Stimulated activated CD4-positive, alpha-beta T cell treated with anti-CD3 and anti-CD28 coated beads, Interleukin-2, amount 100 ng/mL, for 4 hours (primary cell): ENCODE results near the gene SLC9A1.

Source experiments
- DNase-seq: peaks from one replicate; pipeline ENCODE4 v3.0.0-alpha.2; 2020; ENCODE audit warnings: low read depth

Gene SLC9A1

DNA sequence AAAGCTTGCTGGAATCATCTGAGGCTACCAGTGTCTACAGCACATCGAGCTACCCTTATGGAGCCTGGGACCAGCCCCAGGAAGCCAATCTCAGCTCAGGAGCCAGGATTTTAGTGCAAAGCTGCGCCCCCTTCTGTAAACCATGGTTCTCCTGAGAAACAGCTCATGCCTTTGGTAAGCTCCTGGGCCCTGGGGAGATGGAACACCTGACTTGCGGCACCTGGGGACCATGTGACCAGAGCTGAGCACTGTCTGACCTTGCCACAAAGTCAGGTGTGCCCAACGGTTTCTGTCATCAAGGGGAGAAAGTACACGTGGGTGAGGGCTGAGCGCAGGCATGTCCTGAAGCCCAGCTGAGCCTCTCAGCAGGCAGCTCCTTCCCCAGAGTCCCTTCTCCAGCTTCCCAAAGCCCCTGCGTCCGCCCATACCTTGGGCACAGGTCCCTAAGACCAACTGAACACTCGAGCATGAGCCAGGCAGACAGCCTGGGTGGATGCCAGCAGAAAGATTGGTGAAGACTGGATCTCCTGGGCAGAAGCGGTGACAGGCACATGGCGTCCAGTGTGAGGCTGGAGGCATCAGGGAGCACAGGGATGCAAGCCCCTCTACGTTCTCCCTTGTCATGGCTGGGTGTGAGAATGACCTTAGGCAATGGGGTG, 84.4 kb downstream of the SLC9A1 start:
- no peak for DNase-seq

DNA sequence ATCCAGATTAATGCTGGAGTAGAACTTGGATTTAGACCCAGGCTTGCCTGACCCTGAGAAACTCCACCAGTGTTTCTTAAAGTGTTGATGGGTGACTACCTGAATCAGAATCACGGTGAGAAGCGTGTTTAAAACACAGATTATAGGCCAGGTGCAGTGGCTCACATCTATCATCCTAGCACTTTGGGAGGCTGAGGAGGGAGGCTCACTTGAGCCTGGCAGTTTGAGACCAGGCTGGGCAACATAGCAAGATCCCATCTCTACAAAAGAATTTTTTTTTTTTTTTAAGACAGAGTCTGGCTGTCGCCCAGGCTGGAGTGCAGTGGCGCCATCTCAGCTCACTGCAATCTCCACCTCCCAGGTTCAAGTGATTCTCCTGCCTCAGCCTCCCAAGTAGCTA, 86.0 kb downstream of the SLC9A1 start:
- no peak for DNase-seq

DNA sequence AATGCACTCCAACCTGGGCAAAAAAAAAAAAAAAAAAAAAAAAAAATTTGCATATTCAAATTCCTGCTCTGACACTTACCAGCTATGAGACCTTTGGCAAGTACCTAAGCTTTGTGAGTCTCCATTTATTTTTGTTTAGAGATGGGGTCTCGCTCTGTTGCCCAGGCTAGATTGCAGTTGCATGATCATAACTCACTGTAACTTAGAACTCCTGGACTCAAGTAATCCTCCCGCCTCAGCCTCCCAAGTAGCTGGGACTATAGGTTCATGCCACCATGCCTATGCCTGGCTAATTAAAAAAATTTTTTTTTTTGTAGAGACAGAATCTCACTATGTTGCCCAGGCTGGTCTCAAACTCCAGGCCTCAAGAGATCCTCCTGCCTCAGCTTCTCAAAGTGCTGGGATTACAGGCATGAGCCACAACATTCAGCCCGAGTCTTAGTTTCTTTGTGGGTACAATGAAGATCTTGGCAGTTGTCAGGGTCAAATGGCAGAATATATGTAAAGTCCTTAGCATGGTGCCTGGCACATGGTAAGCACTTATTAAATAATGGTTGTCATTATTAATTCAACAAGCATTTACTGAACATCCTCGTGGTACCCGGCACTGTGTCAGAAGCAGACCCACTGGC, 88.8 kb downstream of the SLC9A1 start:
- DNase-seq: no peak

DNA sequence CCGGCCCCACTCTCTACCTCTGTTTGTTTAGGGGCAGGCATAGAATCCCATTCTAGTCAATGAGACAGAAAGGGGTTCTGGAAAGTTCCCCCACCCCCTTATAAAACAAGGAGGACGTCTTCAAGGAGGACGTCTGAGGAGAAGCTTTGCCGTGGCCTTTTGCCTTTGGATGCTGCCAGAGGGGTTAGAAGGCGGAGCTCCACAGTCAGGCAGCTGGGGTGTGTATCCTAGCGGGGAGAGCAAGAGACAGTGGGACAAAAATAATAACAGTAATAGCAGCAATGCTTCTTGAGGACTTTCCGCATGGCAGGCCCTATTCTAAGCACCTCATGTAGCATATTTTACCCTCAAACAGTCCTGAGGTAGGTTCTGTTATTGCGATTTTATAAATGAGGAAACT, 94.0 kb downstream of the SLC9A1 start:
- DNase-seq: no peak

DNA sequence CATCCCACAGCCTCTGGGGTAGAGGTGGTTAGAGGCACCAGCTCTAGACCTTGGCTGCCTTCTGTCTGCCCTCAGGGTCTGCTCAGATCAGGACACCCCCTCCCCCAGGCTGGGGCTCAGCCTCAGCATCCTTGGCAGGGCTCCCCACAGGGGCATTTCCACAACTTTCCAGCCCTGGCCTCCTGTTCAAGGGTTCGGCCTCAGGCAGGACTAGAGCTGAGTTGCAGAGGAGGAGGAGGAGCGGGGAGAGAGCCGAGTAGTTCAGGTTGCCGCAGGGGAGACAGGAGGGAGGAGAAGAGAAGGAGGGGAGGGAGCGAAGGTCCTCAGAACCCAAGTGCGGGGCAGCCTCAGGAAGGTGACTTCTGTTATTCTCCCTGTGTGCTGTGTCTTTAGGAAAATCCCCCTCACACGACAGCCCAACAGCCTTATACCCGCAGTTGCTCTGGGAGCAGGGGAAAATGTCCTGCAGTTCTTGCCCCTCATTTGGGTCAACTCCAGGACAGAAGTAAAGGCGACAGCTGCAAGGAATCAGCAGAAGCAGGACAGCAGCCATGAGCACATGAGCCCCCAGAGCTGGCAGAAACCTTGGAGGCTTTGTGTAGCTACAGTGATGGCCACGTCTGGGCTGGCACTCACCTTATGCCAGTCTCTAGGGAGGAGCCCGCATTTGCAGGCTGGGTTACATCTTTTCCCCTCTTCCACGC, 95.8 kb downstream of the SLC9A1 start:
- no peak for DNase-seq

DNA sequence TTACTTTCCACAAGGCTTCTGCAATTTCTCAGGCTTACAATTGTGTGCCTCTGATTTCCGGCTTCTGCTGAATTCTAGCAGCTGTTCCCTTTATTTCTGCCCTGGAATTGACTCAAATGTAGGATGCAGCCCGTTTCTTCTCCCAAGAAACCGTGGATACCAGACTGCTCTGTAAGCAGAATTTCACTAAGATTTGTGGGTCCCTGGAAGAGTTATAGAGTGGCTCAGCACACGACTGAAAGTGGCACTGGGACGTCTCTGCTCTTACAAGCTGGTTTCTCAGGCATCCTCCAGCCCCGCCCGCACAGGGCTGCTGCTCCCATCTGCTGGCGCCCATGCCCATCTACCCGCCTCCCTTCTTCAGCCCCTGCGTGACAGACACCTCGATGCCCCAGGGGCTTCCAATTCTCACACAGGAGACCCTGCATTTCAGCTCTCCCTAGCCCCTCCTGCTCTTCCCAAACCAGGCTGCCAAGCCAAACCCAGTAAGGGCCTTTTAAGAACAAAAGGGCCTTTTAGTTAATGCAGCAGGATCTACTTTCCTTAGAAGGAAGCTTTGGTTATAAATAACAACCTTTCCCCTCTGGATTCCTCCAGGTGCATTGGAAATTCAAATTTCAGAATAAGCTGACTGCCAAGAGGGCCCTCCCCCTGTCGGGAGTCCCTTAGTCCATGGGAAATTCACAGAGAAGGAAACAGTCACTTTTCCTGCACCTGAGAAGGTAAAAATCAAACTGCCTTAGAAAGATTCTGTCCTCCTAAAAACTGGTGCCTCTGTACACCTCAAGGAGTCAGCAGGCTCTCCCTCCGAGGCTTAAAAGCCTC, 96.9 kb downstream of the SLC9A1 start:
- DNase-seq: no peak

DNA sequence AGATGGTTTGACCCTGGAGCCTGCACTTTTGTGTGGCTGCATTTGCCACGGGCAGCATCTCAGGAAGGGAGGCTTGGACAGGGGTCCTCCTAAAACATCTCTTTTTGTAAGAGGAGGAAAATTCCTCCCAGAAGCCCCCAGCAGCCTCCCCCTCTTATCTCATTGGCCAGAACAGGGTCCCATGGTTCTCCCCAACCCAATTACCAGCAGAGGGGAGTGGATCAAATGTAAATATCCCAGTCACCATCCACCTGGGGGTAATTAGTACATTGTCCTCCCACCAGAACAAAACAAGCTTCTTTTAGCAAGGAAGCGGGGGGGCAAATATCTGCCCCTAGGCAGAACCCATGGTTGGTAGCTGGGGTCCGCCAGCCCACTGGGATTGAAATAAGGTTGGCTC, 97.5 kb downstream of the SLC9A1 start:
- no peak for DNase-seq

DNA sequence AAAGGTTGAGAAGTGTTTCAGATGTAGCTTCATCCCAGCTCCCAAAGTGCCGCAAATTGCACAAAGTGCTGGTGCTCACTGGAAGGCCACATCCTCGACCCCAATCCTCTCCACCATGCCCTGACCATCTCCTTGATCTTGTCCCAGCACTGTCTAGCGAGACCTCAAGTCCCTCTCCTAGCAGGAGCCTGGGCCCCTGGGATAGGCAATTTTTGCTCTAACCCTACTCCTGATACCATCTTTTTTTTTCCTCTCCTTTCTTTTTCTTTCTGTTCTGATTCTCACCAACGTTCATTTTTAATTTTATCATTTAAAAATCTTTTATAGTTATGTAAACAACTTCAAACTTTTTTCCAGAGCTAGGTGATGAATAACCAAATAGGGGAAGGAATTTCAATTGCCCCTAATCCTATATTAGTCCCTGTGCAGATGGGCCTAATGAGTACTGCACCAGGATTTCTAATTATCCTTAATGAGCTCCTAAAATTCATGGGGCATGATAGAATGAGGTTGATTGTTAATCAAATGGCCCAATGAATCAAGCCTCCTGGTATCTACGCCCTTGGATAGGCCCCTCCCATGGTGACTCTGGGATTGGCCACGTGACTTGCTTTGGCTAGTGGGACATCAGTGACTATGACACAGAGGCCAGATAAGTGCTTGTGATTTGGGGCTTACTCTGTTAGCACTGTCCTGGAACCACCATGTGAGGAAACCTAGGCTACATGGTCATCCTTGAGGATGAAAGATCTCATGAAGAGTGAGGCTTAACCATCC, 100.8 kb downstream of the SLC9A1 start:
- DNase-seq: no peak

DNA sequence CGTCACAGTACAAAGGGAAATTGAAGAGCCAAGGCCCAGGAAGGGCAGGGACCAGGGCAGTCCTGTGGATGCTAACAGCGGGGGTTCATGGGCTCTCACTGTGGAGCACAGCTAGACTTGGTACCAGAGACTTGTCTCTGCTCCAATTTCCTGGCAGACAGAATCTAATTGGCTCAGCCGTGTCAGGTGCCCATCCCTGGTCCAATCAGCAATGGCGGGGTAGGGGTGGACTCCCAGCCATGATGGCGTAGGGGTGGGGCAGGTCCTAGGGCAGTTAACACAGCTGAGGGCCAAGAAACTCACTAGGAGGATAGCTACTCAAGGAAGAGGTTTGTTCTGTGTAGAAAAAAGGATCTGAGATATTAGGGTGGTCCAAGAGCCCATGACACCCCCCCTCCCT, 102.4 kb downstream of the SLC9A1 start:
- DNase-seq: no peak

DNA sequence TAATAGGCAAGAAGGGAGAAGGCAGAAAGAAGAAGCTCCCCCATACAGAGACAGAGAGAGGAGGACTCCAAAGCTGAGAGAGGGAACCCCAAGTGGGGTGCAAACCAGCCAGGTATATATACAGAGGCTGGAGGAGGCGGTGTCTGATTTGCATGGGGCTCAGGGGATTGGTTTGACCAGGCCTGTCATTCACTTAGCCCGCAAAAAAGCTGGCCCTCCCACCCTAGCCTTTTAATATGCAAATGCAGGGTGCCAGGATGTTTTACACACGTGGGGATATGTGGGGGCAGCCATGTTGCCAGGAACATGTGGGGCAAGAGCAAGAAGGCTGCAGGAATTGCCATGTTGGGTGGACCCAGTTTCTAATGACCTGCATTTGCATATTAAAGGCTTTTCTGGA, 105.3 kb downstream of the SLC9A1 start:
- no peak for DNase-seq

DNA sequence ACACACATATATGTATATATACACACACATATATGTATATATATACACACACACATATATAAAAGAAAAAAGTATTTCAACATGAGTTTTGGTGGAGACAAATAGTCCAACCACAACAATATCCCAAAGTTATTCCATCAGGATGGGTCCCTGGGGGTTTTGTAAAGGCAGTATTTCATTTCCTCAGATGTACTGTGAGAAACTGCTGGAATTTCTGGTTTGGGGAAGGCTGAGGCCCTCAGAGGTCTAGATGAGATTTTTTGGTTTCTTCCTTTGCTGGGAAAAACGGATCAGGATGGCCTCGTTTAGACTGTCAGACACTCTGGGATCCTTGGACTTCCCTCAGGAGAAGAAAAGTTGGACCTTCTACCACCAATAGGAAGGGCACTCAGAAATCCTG, 105.8 kb downstream of the SLC9A1 start:
- DNase-seq: no peak
